Mucosa of descending colon (tissue), 3 donors: ENCODE measurements around the gene DNAI1. TPM values are rescaled to one million over a fixed set of nuclear protein-coding genes. Genes with fewer than 3 reads are reported as not detected.

Experiments
- ATAC-seq: fragments of 200-7000 bp; cut with Tn5 transposase; one replicate; pipeline ENCODE4 v1.9.1; 2020; ENCODE audit warnings: mild to moderate bottlenecking, moderate library complexity
- DNase-seq, 3 donors: peaks; one replicate each; pipeline ENCODE4 v3.0.0-alpha.2; 2020
- H3K36me3 ChIP-seq: fragments of 200-600 bp; one replicate; pipeline ENCODE4 v1.8.0; 2021; ENCODE audit warnings: low read depth, mild to moderate bottlenecking
- H3K4me1 ChIP-seq: fragments of 200-600 bp; one replicate; pipeline ENCODE4 v1.8.0; 2021; ENCODE audit warnings: low read depth, mild to moderate bottlenecking
- H3K4me3 ChIP-seq: fragments of 200-600 bp; one replicate; pipeline ENCODE4 v1.8.0; 2021; ENCODE audit warnings: mild to moderate bottlenecking
- H3K9me3 ChIP-seq: fragments of 200-600 bp; one replicate; pipeline ENCODE4 v1.8.0; 2021; ENCODE audit warnings: mild to moderate bottlenecking
- intact Hi-C, 2 donors: fragments of 100-400 bp; cut with DNase I in 1 of 2; cut with micrococcal nuclease in 1 of 2; formaldehyde crosslinking; loops; one replicate each; pipeline versions ENCODE4 v1.11.0 to v1.11.1; 2022; cut with DNase I, micrococcal nuclease
- total RNA-seq, 3 donors: library from RNA; stranded (reverse); fragmentation: NEBNext Ultra II Directional in 2 of 3; extraction: Animal tissue kit (Norgen Biotek cat#: 25700) in 2 of 3; gene quantifications; one replicate each; pipeline versions ENCODE4 v1.2.1 to v1.2.4, GENCODE V29; 2021 to 2023
- TF ChIP-seq, protein P1 (sequence below): fragments of 200-600 bp; IDR thresholded peaks from one replicate; pipeline ENCODE4 v1.8.0; 2022; ENCODE audit warnings: antibody characterized with exemption, mild to moderate bottlenecking
- donor health status: DM: no; HTN: no; CAD: no; lungs with moderate emphysema.
- donor health status: DM: no; HTN: no; CAD: no.
- donor health status: DM: no; HTN: yes; CAD: no.

The DNAI1 gene
- total RNA-seq, 3 donors from 2014 or later, result not detected

DNA sequence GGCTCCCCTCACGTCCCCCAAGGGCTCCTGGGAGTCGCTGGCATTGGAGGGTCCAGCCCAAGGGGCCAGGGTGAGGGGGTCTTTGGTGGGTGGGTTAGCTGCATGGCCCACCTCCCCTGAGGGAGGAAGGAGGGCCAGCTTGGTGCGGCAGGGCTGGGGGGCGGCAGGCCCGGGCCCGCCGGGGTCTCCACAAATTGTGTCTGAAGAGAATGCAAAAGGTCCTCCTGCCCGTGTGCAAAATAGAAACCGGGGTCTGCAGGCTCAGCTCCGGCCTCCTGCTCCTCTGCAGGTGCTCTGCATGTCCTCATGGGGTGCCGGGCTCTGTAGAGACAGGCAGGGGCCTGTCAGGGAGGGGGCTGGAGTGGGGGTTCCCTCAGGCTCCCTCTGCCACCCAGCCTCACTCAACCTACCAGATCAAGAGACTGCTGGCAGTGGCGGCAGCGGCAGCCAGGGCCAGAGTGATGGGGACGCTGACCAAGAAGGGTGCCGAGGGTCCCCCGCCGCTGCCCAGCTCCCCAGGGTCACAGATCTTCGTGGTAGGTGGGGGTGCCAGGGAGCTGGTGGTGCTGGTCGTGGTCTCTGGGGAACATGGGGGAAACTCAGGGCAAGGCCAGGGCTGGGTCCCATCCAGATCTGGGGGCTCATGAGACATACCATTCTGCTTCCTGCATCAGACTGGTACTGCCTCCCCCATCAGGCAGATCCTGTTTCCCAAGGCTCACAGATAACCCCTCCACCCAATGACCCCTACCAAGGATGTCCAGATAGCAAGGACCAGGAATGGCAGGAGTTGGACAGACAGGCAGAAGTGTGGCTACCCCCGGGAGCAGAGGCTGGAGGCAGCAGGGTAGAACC lies 93.4 kb downstream of the DNAI1 start:
- ATAC-seq (no peak), DNase-seq (peak in 1 of 3 donors; percentile 27)
- intact Hi-C loops, result no loop called here
- Histone ChIP-seq H3K36me3 (no peaks in the 10 kb centered on the region), H3K9me3 (no peaks in the 10 kb centered on the region), H3K4me3 (no peak overlapping the region), H3K4me1 (no peaks in the 10 kb centered on the region)
- TF ChIP-seq, protein P1, sequence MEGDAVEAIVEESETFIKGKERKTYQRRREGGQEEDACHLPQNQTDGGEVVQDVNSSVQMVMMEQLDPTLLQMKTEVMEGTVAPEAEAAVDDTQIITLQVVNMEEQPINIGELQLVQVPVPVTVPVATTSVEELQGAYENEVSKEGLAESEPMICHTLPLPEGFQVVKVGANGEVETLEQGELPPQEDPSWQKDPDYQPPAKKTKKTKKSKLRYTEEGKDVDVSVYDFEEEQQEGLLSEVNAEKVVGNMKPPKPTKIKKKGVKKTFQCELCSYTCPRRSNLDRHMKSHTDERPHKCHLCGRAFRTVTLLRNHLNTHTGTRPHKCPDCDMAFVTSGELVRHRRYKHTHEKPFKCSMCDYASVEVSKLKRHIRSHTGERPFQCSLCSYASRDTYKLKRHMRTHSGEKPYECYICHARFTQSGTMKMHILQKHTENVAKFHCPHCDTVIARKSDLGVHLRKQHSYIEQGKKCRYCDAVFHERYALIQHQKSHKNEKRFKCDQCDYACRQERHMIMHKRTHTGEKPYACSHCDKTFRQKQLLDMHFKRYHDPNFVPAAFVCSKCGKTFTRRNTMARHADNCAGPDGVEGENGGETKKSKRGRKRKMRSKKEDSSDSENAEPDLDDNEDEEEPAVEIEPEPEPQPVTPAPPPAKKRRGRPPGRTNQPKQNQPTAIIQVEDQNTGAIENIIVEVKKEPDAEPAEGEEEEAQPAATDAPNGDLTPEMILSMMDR, result no peak

- ATAC-seq (no peak), DNase-seq (peak in 1 of 3 donors; percentile 32)
- Histone ChIP-seq H3K4me1 (no peaks in the 10 kb centered on the region), H3K36me3 (no peaks in the 10 kb centered on the region), H3K4me3 (no peak overlapping the region), H3K9me3 (no peaks in the 10 kb centered on the region)
- TF ChIP-seq, protein P1, result no peak
- intact Hi-C loops, result no loop called here
Observed at GRCh38 chr9:34552606-34552981, 94.0 kb downstream of the DNAI1 start.

DNA sequence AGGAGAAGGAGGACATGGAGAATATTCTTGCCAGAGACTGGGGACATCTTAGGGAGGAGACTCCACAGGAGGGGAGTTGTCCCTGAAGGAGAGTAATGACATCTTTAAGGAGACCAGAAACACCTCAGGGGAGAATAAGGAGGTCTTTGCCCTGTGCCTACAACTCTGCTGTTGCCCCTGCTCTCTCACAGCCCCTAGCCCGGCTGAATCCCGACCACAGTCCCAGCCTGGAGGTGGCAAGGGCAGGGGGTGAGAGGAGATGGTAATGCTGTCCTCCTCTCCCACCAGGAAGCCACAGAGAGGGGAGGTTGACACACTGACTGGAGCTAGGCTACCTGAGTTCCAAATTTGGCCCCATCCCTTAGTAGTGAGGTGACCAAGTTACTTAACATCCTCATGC lies 94.4 kb downstream of the DNAI1 start:
- H3K36me3 ChIP-seq, result no peaks in the 10 kb centered on the region
- TF ChIP-seq, protein P1, result no peak
- intact Hi-C loops, result no loop called here
- DNase-seq (peak in 1 of 3 donors; percentile 12), ATAC-seq (no peak)
- no peaks in the 10 kb centered on the region for H3K4me1 ChIP-seq
- no peaks in the 10 kb centered on the region for H3K9me3 ChIP-seq
- H3K4me3 ChIP-seq, result no peak overlapping the region

DNA sequence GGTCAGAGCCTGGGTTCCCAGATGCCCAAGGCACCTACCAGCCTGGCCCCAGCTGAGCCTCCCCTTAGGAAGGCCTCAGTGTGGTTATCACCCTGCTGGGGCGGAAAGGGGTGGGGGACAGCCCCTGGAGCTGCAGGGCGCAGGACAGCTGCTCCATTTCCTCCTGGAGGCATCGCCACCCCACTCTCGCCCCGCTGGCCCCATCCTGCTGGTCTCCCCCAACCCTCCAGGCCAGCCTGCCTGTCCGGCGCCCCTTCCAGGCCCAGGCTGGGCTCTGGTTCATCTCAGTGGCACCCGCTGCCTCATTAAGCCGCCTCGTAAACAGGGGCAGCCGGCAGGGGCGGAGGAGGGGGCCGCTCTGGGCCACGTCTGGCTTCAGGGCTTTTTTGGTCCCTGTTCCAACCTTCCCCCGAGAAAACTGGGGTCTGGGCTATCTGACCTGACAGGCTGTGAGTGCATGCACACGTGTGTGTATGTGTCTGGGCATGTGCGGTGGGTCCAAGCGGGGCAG lies 95.0 kb downstream of the DNAI1 start:
- no peak overlapping the region for H3K4me3 ChIP-seq
- no peaks in the 10 kb centered on the region for H3K9me3 ChIP-seq
- intact Hi-C loops, result no loop called here
- DNase-seq (peak in 1 of 3 donors; percentile 31), ATAC-seq (no peak)
- TF ChIP-seq, protein P1, result no peak
- no peaks in the 10 kb centered on the region for H3K4me1 ChIP-seq
- no peaks in the 10 kb centered on the region for H3K36me3 ChIP-seq

DNA sequence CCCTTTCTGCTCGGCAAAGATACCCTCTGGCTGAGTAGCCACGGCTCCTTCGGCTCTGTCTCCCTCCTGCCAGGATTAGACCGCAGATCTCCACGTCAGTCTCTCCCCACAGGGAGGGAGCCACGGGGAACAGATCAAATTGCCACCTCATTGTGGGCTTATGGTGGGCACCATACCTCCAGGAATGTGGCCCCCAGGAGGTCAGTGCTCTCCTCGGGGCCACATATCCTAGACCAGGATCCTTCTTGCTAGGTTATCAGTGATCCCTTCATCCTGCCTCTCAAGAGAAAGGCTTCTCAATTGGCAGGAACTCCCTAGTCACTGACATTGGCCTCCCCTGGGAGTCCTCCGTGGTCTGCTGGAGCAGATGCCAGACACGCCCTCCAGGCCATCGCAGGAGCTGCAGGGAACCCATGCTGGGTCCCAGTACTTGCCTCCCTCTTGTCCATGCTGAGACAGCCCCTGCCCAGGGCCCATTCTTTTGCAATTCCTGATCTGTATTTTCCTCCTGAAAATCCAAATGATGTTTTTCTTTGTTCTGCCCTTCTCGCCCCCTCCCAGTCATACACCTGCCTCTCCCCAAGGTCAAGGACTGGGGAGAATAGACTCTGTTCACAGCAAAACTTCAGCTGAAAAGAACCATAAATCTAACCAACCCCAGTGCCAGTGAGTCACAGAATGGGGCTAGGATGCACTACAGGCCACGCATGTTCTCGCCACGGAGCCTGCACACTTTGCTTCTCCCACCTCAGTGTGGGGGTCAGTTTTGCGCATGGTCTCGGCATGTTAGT lies 95.8 kb downstream of the DNAI1 start:
- TF ChIP-seq, protein P1, result no peak
- Histone ChIP-seq H3K4me1 (peaks cover 2% of the 10 kb centered on the region), H3K36me3 (no peaks in the 10 kb centered on the region), H3K9me3 (no peaks in the 10 kb centered on the region), H3K4me3 (no peak overlapping the region)
- intact Hi-C loops, result no loop called here
- DNase-seq, result no peak
- ATAC-seq, result no peak
